GM18505 (cell line): ENCODE results near the gene ETS1.

Experiments
- ATAC-seq: cut with Tn5 transposase; IDR thresholded peaks from one replicate; pipeline ENCODE4 v1.9.1; 2021; ENCODE audit not compliant: unreplicated experiment
- POLR2A ChIP-seq: IDR thresholded peaks from 4 replicates; pipeline ENCODE4 v1.6.1; 2011; ENCODE audit warnings: borderline replicate concordance; ENCODE audit not compliant: insufficient read depth, insufficient read length; ENCODE audit errors: extremely low read depth

Gene ETS1

DNA sequence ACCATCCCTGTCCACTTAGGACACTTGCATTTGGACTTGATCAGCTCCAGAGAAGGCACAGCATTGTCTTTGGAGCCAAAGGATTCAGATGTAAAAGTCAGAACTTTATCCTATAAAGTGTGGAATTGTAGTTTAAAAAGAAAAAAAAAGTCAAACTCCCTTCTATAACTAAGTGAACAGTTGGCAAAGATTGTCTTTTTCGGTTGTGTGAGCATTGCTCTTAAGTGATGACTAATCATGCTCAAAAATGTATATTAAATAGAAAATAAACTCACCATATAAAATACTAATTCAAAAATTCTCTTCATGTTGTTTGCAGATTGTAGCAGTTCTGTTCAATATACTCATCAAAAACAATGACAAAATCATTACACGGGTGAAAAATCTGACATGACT is 93.8 kb downstream of the ETS1 start:
- no peak for ATAC-seq
- no peak for TF ChIP-seq POLR2A

DNA sequence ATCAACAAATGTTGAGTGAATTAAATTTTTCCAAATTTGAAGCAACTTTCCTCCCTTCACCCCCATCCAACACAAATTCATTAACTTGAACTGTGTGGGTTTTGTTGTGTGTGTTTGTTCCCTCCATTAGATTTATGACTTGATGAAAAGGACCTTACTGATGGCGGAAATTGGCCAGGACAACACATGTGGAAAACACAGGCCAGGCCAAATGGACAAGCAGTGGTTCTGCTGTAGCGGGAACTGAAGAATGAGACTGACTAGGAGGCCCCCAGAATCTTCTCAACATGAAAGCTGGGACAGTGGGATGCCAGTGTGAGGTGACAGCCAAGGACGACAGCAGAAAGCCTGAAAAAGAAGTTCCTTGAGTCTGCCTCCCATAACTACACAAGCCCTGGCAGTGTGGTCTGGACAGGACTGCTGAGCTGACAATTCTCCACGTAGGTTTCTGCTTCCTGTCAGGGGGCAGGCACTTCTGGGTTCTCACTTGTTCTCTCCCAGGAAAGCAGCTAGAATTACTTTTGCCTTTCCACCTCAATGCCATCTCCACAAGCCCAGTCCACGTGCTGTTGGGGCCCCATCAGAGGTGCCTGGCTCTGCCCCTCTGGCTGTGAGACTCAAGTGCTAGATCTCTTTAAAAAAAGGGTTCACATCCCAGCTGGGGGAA is 94.3 kb downstream of the ETS1 start:
- ATAC-seq: no peak
- no peak for TF ChIP-seq POLR2A

GRCh38 chr11:128492461-128492860 is 94.9 kb downstream of the ETS1 start:
- no peak for TF ChIP-seq POLR2A
- no peak for ATAC-seq

- TF ChIP-seq POLR2A: no peak
- ATAC-seq: no peak
These were observed 96.0 kb downstream of the ETS1 start for GRCh38 chr11:128491195-128491936.

DNA sequence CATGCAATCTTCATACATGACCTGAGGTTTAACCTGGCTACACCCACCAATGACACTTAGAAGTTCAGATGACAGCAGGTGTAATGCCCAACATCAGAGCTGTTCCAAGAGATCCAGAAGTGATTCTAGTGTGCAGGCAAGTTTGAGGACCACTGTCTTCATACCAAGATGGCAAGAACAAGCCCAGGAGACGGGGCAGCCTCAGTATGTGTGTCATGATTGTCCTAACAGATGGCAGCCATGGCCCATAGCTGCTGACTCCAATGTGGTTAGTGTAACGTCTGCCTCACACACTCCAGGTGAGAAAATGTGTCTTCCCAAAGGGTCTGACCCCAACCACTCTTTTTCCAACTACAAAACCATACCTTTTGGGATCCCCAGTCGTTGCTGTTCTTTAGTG is 97.3 kb downstream of the ETS1 start:
- no peak for ATAC-seq
- TF ChIP-seq POLR2A: no peak

DNA sequence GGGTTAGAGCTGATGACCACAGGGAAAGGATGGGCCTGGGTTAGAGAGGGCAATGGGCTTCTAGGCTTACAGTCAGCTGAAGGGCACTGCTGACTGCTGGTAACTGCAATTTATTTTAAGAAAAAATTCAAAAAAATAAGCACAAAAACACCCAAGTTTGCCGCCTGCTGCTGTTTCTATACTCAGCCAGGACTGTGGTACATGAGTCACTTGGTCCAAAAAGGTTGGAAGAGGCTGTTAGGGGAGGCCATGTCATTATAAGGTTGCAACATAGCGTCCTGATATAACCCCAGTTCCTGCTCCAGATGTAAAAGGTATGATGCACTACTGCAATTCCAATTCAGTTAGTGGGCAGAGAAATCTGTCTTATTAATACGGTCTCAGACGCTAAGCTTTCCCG is 98.9 kb downstream of the ETS1 start:
- ATAC-seq: no peak
- no peak for TF ChIP-seq POLR2A

GRCh38 chr11:128487978-128488377 is 99.4 kb downstream of the ETS1 start:
- ATAC-seq: no peak
- no peak for TF ChIP-seq POLR2A

DNA sequence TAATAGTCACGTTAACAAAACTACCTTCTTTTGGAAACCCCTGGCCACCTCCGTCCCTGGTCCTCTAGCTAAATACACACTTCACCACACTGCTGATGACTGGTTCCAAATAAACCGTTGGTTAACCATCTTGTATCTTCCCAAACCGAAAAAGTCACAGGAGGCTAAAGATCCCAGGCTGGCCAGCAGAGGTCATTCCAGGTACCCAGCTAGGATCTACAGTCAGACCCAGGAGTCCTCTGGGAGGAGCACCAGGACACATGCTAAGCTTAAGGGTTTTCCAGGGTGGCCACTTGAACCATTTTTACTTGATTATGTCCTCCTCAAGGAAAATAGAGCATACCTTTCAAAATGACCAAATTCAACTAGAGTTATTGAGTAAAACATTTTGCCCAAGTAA is 103.2 kb downstream of the ETS1 start:
- ATAC-seq: no peak
- TF ChIP-seq POLR2A: no peak

DNA sequence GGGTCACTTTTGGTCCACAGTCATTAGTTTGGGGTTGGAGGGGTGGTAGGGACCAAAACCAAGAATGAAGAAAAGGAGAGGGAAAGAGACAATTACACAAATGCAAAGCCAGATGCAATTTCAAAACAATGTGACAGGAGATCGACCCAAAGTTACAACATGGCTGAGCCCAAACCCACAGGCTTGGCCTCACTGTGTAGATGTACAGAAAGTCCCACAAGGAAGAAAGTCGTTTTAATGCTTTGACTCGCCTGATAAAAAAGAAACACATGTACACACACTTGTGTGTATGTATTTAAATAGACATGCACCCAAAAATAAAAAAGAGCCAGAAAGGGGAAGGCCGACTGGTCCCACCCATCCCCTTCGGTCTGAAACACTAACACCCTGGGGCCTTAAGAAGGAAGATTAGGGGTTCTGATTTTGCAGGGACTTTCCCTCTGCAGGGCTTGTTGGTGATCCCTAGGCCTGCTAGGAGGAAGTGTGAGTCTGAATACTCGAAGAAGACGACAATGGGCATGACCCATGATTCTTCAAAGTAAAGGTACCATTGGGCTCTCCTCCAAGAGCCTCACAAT is 104.1 kb downstream of the ETS1 start:
- no peak for TF ChIP-seq POLR2A
- peak; percentile 75 for ATAC-seq

DNA sequence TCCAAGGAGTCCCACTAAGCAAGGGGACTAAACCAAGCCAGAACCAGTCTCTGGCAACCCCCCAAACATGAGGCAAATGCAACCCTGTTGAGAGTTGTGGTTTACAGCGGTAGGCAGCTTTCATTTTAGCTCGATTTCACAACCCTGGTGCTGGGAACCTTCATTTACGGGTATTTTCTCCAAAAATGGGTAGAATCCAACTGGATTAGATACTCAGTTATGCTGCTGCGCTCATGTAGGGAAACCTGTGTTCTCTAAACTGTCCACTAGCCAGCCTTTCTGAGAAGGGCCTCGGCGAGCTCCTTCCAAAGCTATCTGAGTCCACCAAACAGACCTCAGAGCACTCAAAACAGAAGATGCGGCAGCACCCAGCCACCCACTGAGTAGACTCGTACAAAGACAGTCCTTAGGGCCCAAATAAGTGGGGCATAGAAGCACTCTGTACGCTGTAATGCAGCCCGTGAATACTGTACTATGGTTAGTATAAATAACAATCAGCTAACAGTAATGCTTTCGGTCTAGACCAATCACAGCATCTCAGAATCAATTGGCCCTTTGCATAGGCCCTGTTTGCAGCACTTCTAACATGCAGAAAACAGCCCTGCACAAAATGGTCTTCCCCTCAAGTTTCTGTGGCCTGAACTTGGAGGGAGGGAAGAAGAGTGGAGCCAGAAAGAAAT is 104.7 kb downstream of the ETS1 start:
- ATAC-seq: peak; percentile 49
- peak; percentile 40 for TF ChIP-seq POLR2A

GRCh38 chr11:128482092-128482491 is 105.3 kb downstream of the ETS1 start:
- TF ChIP-seq POLR2A: no peak
- no peak for ATAC-seq

DNA sequence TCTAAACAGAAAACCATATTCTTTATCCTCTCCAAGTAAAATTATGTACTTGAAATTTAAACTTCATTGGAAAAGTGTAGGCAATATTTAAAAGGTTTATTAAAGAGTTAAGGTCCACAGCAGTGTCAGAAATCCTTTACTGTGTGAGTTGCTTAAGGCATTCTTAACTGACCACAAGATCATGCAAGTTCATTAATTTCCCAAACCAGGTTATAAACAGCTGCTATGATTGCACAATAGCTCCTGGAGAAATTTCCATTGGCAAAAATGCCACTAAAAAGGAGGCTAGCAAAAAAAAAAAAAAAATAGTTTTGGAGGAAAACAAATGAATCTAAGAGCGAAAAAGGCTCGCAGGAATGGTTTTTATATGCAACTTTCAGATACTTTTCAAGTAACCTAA is 106.2 kb downstream of the ETS1 start:
- ATAC-seq: no peak

DNA sequence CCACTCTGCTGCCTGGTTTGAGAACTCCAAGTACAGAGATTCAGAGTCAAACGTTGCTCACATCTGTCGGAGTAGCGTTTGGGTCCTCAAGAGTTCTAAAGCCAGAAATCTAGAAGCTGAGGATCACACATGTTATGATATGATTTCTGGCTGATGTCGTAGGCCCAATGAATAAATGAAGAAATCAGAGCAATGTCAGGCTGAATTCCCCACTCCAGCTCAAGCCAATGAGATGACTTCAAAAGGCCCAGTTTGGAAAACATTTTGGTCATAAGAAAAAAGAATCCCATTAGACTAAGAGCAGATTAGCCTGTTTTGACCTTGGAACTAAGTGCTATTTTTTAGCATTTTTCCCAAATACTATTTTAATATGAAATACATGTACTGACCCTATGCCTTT is 106.7 kb downstream of the ETS1 start:
- no peak for ATAC-seq
- no peak for TF ChIP-seq POLR2A

More for the DNA sequence above, 106.2 kb downstream of the ETS1 start:
- TF ChIP-seq POLR2A: no peak
